Loucy (cell line): ENCODE measurements around the gene TDRD1.

ENCODE experiments used
- EZH2phosphoT487 ChIP-seq: fragments of 200-600 bp; IDR thresholded peaks from 2 replicates; pipeline ENCODE4 v1.6.1; 2018; ENCODE audit warnings: antibody characterized with exemption, mild to moderate bottlenecking, moderate library complexity, borderline replicate concordance
- TF ChIP-seq, protein P1 (sequence below): fragments of 200-600 bp; sonication (generic); conservative IDR thresholded peaks from 2 replicates; pipeline ENCODE4 v1.5.1; 2014; ENCODE audit warnings: mild to moderate bottlenecking, antibody characterized with exemption, low read length

- TF ChIP-seq, protein P1, sequence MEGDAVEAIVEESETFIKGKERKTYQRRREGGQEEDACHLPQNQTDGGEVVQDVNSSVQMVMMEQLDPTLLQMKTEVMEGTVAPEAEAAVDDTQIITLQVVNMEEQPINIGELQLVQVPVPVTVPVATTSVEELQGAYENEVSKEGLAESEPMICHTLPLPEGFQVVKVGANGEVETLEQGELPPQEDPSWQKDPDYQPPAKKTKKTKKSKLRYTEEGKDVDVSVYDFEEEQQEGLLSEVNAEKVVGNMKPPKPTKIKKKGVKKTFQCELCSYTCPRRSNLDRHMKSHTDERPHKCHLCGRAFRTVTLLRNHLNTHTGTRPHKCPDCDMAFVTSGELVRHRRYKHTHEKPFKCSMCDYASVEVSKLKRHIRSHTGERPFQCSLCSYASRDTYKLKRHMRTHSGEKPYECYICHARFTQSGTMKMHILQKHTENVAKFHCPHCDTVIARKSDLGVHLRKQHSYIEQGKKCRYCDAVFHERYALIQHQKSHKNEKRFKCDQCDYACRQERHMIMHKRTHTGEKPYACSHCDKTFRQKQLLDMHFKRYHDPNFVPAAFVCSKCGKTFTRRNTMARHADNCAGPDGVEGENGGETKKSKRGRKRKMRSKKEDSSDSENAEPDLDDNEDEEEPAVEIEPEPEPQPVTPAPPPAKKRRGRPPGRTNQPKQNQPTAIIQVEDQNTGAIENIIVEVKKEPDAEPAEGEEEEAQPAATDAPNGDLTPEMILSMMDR: no peak
- TF ChIP-seq EZH2phosphoT487: no peak
These were observed 10.5 kb downstream of the TDRD1 start for GRCh38 chr10:114189700-114190099.
